ENCODE measurements around the gene C4BPB.

The C4BPB gene

DNA sequence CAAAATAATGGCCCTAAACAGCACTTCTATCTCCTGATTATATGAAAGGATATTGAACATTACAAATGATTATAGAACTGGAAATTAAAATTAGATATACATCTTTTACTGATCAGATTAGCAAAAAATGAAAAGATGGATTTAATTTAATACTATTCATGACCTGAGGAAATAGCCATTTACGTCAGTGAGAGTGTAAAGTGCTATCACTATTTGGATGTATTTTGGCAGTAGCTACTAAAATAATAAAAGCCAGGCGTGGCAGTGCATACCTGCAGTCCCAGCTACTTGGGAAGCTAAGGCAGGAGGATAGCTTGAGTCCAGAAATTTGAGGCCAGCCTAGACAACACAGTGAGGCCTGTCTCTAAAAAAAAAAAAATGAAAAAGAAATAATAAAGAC lies 5.3 kb downstream of the C4BPB start:
- TF ChIP-seq, protein P1, sequence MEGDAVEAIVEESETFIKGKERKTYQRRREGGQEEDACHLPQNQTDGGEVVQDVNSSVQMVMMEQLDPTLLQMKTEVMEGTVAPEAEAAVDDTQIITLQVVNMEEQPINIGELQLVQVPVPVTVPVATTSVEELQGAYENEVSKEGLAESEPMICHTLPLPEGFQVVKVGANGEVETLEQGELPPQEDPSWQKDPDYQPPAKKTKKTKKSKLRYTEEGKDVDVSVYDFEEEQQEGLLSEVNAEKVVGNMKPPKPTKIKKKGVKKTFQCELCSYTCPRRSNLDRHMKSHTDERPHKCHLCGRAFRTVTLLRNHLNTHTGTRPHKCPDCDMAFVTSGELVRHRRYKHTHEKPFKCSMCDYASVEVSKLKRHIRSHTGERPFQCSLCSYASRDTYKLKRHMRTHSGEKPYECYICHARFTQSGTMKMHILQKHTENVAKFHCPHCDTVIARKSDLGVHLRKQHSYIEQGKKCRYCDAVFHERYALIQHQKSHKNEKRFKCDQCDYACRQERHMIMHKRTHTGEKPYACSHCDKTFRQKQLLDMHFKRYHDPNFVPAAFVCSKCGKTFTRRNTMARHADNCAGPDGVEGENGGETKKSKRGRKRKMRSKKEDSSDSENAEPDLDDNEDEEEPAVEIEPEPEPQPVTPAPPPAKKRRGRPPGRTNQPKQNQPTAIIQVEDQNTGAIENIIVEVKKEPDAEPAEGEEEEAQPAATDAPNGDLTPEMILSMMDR (conservative IDR thresholded peaks at IDR 0.05; ENCODE audit: low read depth, low read length) = no peak
- H3K4me3 ChIP-seq (ENCODE audit: low read depth, low read length) = no peak overlapping the region
- DNase-seq (ENCODE audit: low read depth) = no peak

DNA sequence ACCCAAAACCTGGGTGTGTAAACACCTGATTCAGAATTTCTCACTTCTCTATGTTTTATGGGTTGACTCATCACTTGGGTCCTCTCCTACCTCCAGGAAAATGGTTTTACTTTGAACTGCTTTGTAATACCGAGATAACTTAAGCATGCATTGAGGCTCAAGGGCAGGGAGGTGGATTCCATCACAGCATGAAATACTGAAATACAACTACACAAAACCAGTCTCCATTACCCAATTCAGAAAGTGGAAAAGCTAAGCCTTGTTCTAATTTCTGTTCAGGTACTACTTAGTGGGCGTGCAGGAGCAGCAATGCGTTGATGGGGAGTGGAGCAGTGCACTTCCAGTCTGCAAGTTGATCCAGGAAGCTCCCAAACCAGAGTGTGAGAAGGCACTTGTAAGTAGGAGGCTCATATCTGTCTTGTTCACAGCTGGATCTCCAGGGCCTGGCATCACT lies 9.2 kb downstream of the C4BPB start:
- H3K4me3 ChIP-seq (ENCODE audit: low read depth, low read length) = no peak overlapping the region
- no peak for DNase-seq (ENCODE audit: low read depth)
- TF ChIP-seq, protein P1 (conservative IDR thresholded peaks at IDR 0.05; ENCODE audit: low read depth, low read length) = no peak

DNA sequence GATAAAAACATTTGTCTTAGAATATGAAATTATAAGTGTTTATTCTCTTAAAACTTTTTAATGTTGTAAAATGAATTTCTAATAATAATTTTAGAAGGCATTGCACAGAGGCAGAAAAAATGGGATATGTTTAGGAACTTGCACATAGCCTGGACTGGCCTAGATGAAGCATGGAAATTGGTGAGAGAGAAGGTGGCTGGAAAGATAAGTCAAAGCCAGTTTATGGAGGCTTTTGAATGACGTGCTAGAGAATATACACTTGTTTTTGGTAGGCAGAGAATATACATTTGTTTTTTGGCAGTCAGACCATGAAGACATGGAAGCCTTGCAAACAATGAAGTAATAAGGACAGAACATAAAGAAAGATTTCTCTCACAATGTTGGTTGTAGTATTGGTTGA lies 13.1 kb downstream of the C4BPB start:
- no peak for DNase-seq (ENCODE audit: low read depth)
- TF ChIP-seq, protein P1 (conservative IDR thresholded peaks at IDR 0.05; ENCODE audit: low read depth, low read length) = no peak

DNA sequence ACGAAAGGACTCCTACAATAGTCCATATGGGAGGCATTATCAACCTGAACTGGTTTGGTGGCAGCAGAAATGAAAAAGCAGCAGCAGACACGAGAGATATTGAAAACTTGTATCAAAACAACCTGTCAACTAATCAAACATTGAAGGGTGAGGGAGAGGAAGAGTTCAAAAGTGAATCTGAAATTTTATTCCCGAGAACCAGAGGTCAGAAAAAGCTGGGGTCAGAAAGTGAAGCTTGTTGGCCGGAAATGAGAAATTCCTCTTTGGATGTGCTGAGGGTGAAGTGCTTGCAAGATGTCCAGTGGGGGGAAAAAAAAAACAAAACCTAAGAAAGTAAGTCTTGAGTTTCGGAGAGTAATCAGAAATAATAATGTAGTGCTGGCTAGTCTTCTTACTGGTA lies 13.5 kb downstream of the C4BPB start:
- no peak overlapping the region for H3K4me3 ChIP-seq (ENCODE audit: low read depth, low read length)
- DNase-seq (ENCODE audit: low read depth) = peak; percentile 16
- TF ChIP-seq, protein P1 (conservative IDR thresholded peaks at IDR 0.05; ENCODE audit: low read depth, low read length) = no peak

More for the DNA sequence above, 13.1 kb downstream of the C4BPB start:
- no peak overlapping the region for H3K4me3 ChIP-seq (ENCODE audit: low read depth, low read length)

DNA sequence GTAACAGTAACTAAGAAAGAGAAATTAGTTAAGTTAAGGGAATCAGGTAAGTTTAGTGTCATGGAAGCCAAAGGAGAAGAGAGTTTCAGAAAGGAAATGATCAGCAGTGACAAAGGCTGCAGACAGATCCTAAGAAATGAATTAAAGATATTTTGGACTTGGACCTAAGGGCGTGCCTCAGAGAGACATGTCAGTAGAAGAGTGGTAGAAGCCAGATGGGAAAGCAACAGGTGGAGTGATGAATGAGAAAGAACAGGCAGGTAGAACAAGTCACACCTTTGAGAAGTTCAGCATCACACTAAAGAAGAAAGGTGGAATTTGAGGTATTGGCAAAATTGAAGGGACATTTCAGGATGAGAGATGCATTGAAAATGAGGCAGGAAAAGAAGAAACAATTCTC lies 14.0 kb downstream of the C4BPB start:
- TF ChIP-seq, protein P1 (conservative IDR thresholded peaks at IDR 0.05; ENCODE audit: low read depth, low read length) = no peak
- no peak overlapping the region for H3K4me3 ChIP-seq (ENCODE audit: low read depth, low read length)
- no peak for DNase-seq (ENCODE audit: low read depth)

DNA sequence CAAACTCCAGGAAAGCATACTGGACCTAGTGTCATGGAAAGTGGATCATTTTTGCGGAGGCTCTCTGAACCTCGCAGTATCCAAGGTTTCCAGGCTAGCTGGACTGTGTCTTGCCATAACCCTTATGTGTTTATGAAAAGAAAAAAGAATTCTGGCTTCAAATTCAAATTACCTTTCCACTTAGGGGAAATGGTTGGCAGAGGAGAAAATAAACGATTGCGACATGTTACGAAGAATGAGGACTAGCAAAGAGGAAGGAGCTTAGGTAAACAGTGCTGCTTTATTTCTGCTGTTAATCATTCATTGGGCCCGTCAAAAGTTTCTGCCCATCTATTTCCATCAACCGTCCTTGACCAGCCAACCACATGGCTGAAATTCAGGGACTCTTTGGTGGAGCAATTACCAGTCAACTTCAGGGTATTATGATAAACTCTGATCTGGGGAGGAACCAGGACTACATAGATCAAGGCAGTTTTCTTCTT lies 15.3 kb downstream of the C4BPB start, which contains the start of gene C4BPA:
Gene C4BPA (plus strand): TSS at position 342 of the 482 bp plus-strand sequence. CDS start 8,793 bp downstream, outside the sequence.
- no peak for DNase-seq (ENCODE audit: low read depth)
- H3K4me3 ChIP-seq (ENCODE audit: low read depth, low read length) = no peak within 1 kb of the TSS
- TF ChIP-seq, protein P1 (conservative IDR thresholded peaks at IDR 0.05; ENCODE audit: low read depth, low read length) = no peak

DNA sequence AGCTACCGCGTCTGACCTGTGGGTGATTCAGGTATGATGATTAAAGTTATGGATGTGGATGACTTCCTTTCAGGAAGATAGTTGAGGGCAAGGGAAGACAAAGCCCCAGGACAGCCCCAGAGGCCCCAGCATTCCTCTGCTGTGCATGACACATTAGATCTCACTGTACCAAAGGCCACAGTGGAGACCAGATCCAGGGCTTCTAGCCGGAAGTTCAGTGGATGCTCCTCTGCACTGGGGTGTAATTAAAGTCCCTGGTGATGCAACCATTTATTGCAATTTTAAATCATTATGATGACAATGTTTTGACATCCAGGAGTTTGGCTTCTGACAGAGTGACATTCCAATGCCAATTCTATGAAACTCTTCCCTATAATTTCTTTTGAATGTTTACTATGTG lies 20.3 kb downstream of the C4BPB start:
- TF ChIP-seq, protein P1 (conservative IDR thresholded peaks at IDR 0.05; ENCODE audit: low read depth, low read length) = no peak
- no peak for DNase-seq (ENCODE audit: low read depth)
- H3K4me3 ChIP-seq (ENCODE audit: low read depth, low read length) = no peak overlapping the region

Measured in choroid plexus epithelial cell (primary cell).